Peyer's patch (tissue), 4 donors: ENCODE results near the gene METTL14. TPM values are rescaled to one million over a fixed set of nuclear protein-coding genes. Genes with fewer than 3 reads are reported as not detected.

Experiments used
- DNase-seq, 3 donors: peaks; one replicate each; pipeline ENCODE4 v3.0.0-alpha.2; 2017 to 2019
- H3K27ac ChIP-seq, 4 donors: fragments of 200-600 bp; sonication (generic); one replicate each; pipeline ENCODE4 v1.5.1; 2016 to 2019
- H3K27me3 ChIP-seq, 2 donors: fragments of 200-600 bp; sonication (generic); one replicate each; pipeline ENCODE4 v1.5.1; 2019
- H3K36me3 ChIP-seq, 3 donors: fragments of 200-600 bp; sonication (generic); one replicate each; pipeline ENCODE4 v1.5.1; 2016 to 2019
- H3K4me1 ChIP-seq, 4 donors: fragments of 200-600 bp; sonication (generic); one replicate each; pipeline ENCODE4 v1.5.1; 2016 to 2019
- H3K4me3 ChIP-seq, 4 donors: fragments of 200-600 bp; sonication (generic); 1 replicate in 3 of 4; 2 replicates in 1 of 4; pipeline ENCODE4 v1.5.1; 2016 to 2019; ENCODE audit warnings: mild to moderate bottlenecking in 1 of 4
- H3K9me3 ChIP-seq, 4 donors: fragments of 200-600 bp; sonication (generic); one replicate each; pipeline ENCODE4 v1.5.1; 2016 to 2019; ENCODE audit warnings: mild to moderate bottlenecking in 1 of 4
- CTCF ChIP-seq, 6 experiments: fragments of 450-650 bp in 4 of 6; fragments of 200-600 bp in 2 of 6; sonication (generic) in 1 of 6; IDR thresholded peaks; one replicate each; pipeline ENCODE4 v1.5.1; 2017 to 2019; ENCODE audit warnings: antibody characterized with exemption in 6 of 6, mild to moderate bottlenecking in 3 of 6, moderate library complexity in 1 of 6
- POLR2A ChIP-seq, 2 donors: fragments of 450-650 bp; IDR thresholded peaks; one replicate each; pipeline ENCODE4 v1.5.1; 2017; ENCODE audit warnings: antibody characterized with exemption in 2 of 2, mild to moderate bottlenecking in 2 of 2, moderate library complexity in 2 of 2
- total RNA-seq, 4 donors: library from RNA; depleted of rRNA; stranded (reverse); fragments of >200 nt; gene quantifications; one replicate each; pipeline ENCODE4 v1.1.0, GENCODE V29; 2016

Gene METTL14
- total RNA-seq, 4 donors from 2014 or later, result 9.9 to 40.5 (median 36.8) TPM

- Histone ChIP-seq H3K27ac (no peak overlapping the region), H3K36me3 (peaks cover 0 to 8% (median 0%) of the 10 kb centered on the region in 3 donors), H3K4me3 (no peak overlapping the region), H3K9me3 (no peaks in the 10 kb centered on the region), H3K27me3 (no peaks in the 10 kb centered on the region), H3K4me1 (no peaks in the 10 kb centered on the region)
- TF ChIP-seq CTCF (IDR thresholded peaks at IDR 0.05), result no peak
- no peak for TF ChIP-seq POLR2A (IDR thresholded peaks at IDR 0.05)
- DNase-seq, result no peak
Observed at GRCh38 chr4:118716304-118716703, 31.1 kb downstream of the METTL14 start.

GRCh38 chr4:118718511-118719170 lies 33.4 kb downstream of the METTL14 start:
- TF ChIP-seq CTCF (IDR thresholded peaks at IDR 0.05) (no peak), POLR2A (IDR thresholded peaks at IDR 0.05) (no peak)
- Histone ChIP-seq H3K4me3 (no peak overlapping the region), H3K4me1 (no peaks in the 10 kb centered on the region), H3K9me3 (no peaks in the 10 kb centered on the region), H3K36me3 (peaks cover 0 to 25% (median 0%) of the 10 kb centered on the region in 3 donors), H3K27me3 (no peaks in the 10 kb centered on the region), H3K27ac (no peak overlapping the region)
- no peak for DNase-seq

GRCh38 chr4:118721752-118722151 lies 36.6 kb downstream of the METTL14 start:
- no peaks in the 10 kb centered on the region for H3K27me3 ChIP-seq
- no peak for DNase-seq

GRCh38 chr4:118723369-118723768 lies 38.2 kb downstream of the METTL14 start:
- TF ChIP-seq POLR2A (IDR thresholded peaks at IDR 0.05) (no peak), CTCF (IDR thresholded peaks at IDR 0.05) (no peak)
- no peaks in the 10 kb centered on the region for H3K4me1 ChIP-seq
- H3K36me3 ChIP-seq, result peaks cover 0 to 64% (median 0%) of the 10 kb centered on the region in 3 donors
- no peak overlapping the region for H3K4me3 ChIP-seq
- no peak for DNase-seq
- H3K27ac ChIP-seq, result no peak overlapping the region
- no peaks in the 10 kb centered on the region for H3K9me3 ChIP-seq
- H3K27me3 ChIP-seq, result no peaks in the 10 kb centered on the region

More at GRCh38 chr4:118721752-118722151, 36.6 kb downstream of the METTL14 start:
- Histone ChIP-seq H3K27ac (no peak overlapping the region), H3K4me3 (no peak overlapping the region), H3K36me3 (peaks cover 0 to 48% (median 0%) of the 10 kb centered on the region in 3 donors), H3K4me1 (no peaks in the 10 kb centered on the region), H3K9me3 (no peaks in the 10 kb centered on the region)
- no peak for TF ChIP-seq CTCF (IDR thresholded peaks at IDR 0.05)
- TF ChIP-seq POLR2A (IDR thresholded peaks at IDR 0.05), result no peak

GRCh38 chr4:118727360-118727759 lies 42.2 kb downstream of the METTL14 start:
- H3K27ac ChIP-seq, result no peak overlapping the region
- H3K27me3 ChIP-seq, result no peaks in the 10 kb centered on the region
- no peaks in the 10 kb centered on the region for H3K9me3 ChIP-seq
- H3K4me3 ChIP-seq, result no peak overlapping the region
- peaks cover 0 to 93% (median 0%) of the 10 kb centered on the region in 3 donors for H3K36me3 ChIP-seq
- DNase-seq, result no peak
- H3K4me1 ChIP-seq, result no peaks in the 10 kb centered on the region
- TF ChIP-seq CTCF (IDR thresholded peaks at IDR 0.05), result no peak
- no peak for TF ChIP-seq POLR2A (IDR thresholded peaks at IDR 0.05)
